SK-N-SH (cell line): ENCODE data around the gene OSBPL2.

ENCODE experiments used
- CTCF ChIP-seq: fragments of 200-600 bp; sonication (generic); IDR thresholded peaks from 2 replicates; pipeline ENCODE4 v1.6.1; 2017; ENCODE audit warnings: antibody characterized with exemption, mild to moderate bottlenecking, moderate library complexity
- EP300 ChIP-seq, 2 experiments: IDR thresholded peaks; 2 replicates each; pipeline versions ENCODE4 v1.4.0 to v1.6.1; 2012; ENCODE audit warnings: borderline replicate concordance in 1 of 2, low read depth in 1 of 2, low read length in 1 of 2
- FOXM1 ChIP-seq: IDR thresholded peaks from 2 replicates; pipeline ENCODE4 v1.4.0; 2012; ENCODE audit warnings: low read depth, mild to moderate bottlenecking
- JUND ChIP-seq: IDR thresholded peaks from 2 replicates; pipeline ENCODE4 v1.4.0; 2012
- MAX ChIP-seq: IDR thresholded peaks from 2 replicates; pipeline ENCODE4 v1.4.0; 2012; ENCODE audit warnings: low read depth
- RCOR1 ChIP-seq: fragments of 150-350 bp; IDR thresholded peaks from 2 replicates; pipeline ENCODE4 v1.6.1; 2017; ENCODE audit warnings: antibody characterized with exemption, low read length
- SMC3 ChIP-seq: IDR thresholded peaks from 2 replicates; pipeline ENCODE4 v1.6.1; 2012; ENCODE audit warnings: low read depth, low read length, improper control_type of control experiment

- TF ChIP-seq CTCF (no peak), JUND (no peak), MAX (no peak), SMC3 (no peak), RCOR1 (no peak), EP300 (IDR thresholded peaks at IDR 0.05; ENCODE audit: borderline replicate concordance in 1 of 2, low read depth in 1 of 2, low read length in 1 of 2) (no peak), FOXM1 (no peak)
Observed at GRCh38 chr20:62336329-62336728, 98.0 kb downstream of the OSBPL2 start.
